Lung microvascular endothelial cell (primary cell): ENCODE data around the gene BRAF. TPM values are rescaled to one million over a fixed set of nuclear protein-coding genes. Genes with fewer than 3 reads are reported as not detected.

ENCODE experiments used
- total RNA-seq: library from RNA; depleted of rRNA; stranded (reverse); fragments of >200 nt; gene quantifications from 2 replicates; pipeline ENCODE4 v1.2.1, GENCODE V29; 2014

BRAF gene
- total RNA-seq, 1 donor from 2014 or later = 20.4 TPM

Other genes with a start within 250 kb of the BRAF start
- gene NDUFB2, start 228.2 kb downstream of the BRAF start, total RNA-seq = 102 and 167 TPM in 2 replicates
- 13.5 and 17.2 TPM in 2 replicates for gene MRPS33, start 90.0 kb upstream of the BRAF start, total RNA-seq
- gene TMEM178B, start 149.1 kb upstream of the BRAF start, total RNA-seq = under 0.01 TPM in 1 of 2 replicates, not detected in the other